OCI-LY1 (cell line): ENCODE measurements around the gene MGAT4C.

ENCODE experiments used
- H2AFZ ChIP-seq: fragments of 200-600 bp; sonication (generic), shearing (Covaris generic); 2 replicates; pipeline ENCODE4 v1.6.0; 2014; ENCODE audit warnings: antibody characterized with exemption, mild to moderate bottlenecking, low read length
- H3F3A ChIP-seq: fragments of 200-600 bp; sonication (generic), shearing (Covaris generic); 2 replicates; pipeline ENCODE4 v1.6.0; 2014; ENCODE audit warnings: mild to moderate bottlenecking, antibody characterized with exemption, low read length, moderate library complexity; ENCODE audit not compliant: insufficient read depth
- H3K27ac ChIP-seq: fragments of 200-600 bp; sonication (generic); 2 replicates; pipeline ENCODE4 v1.5.1; 2014; ENCODE audit warnings: low read length, mixed run types, mild to moderate bottlenecking, low read depth; ENCODE audit not compliant: poor library complexity, severe bottlenecking
- H3K27me3 ChIP-seq: fragments of 200-600 bp; sonication (generic); 2 replicates; pipeline ENCODE4 v1.6.0; 2014; ENCODE audit warnings: antibody characterized with exemption, mild to moderate bottlenecking, low read length, moderate library complexity; ENCODE audit not compliant: insufficient read depth
- H3K36me3 ChIP-seq: fragments of 200-600 bp; sonication (generic); 2 replicates; pipeline ENCODE4 v1.6.1; 2014; ENCODE audit warnings: mild to moderate bottlenecking, antibody characterized with exemption, low read length, moderate library complexity, mixed read lengths; ENCODE audit not compliant: insufficient read depth
- H3K4me1 ChIP-seq: fragments of 200-600 bp; sonication (generic); 2 replicates; pipeline ENCODE4 v1.5.1; 2014; ENCODE audit warnings: mild to moderate bottlenecking, low read length, moderate library complexity; ENCODE audit not compliant: insufficient read depth, severe bottlenecking
- H3K4me2 ChIP-seq: fragments of 200-600 bp; sonication (generic), shearing (Covaris generic); 2 replicates; pipeline ENCODE4 v1.6.1; 2014; ENCODE audit warnings: low read length
- H3K4me3 ChIP-seq: fragments of 200-600 bp; sonication (generic); 2 replicates; pipeline ENCODE4 v1.5.1; 2014; ENCODE audit warnings: low read length, low read depth, mild to moderate bottlenecking, mixed read lengths; ENCODE audit not compliant: poor library complexity, severe bottlenecking
- H3K79me2 ChIP-seq: fragments of 200-600 bp; shearing (Covaris generic); 2 replicates; pipeline ENCODE4 v1.6.1; 2016; ENCODE audit warnings: mixed run types, low read length, mixed read lengths; ENCODE audit not compliant: insufficient read depth
- H3K9ac ChIP-seq: fragments of 200-600 bp; sonication (generic), shearing (Covaris generic); 2 replicates; pipeline ENCODE4 v1.6.1; 2014; ENCODE audit warnings: mild to moderate bottlenecking, low read length, mixed read lengths
- H3K9me2 ChIP-seq: fragments of 200-600 bp; sonication (generic), shearing (Covaris generic); 2 replicates; pipeline ENCODE4 v1.6.1; 2014; ENCODE audit warnings: low read depth, mild to moderate bottlenecking, low read length, mixed read lengths
- H3K9me3 ChIP-seq: fragments of 200-600 bp; shearing (Covaris generic); 2 replicates; pipeline ENCODE4 v1.6.1; 2014; ENCODE audit warnings: low read length, mixed read lengths
- H4K20me1 ChIP-seq: fragments of 200-600 bp; sonication (generic), shearing (Covaris generic); 2 replicates; pipeline ENCODE4 v1.6.0; 2016; ENCODE audit warnings: mild to moderate bottlenecking, low read length; ENCODE audit not compliant: insufficient read depth
- CTCF ChIP-seq: fragments of 200-600 bp; sonication (generic), shearing (Covaris generic); IDR thresholded peaks from 2 replicates; pipeline ENCODE4 v1.5.1; 2017; ENCODE audit warnings: mild to moderate bottlenecking, antibody characterized with exemption, low read length, moderate library complexity, mixed read lengths
- EZH2 ChIP-seq: fragments of 200-600 bp; sonication (generic), shearing (Covaris generic); IDR thresholded peaks from 2 replicates; pipeline ENCODE4 v1.8.0; 2017; ENCODE audit warnings: borderline replicate concordance, mixed run types, mild to moderate bottlenecking, antibody characterized with exemption, low read length, moderate library complexity, mixed read lengths

Gene MGAT4C

GRCh38 chr12:86261142-86261541 lies 5.0 kb upstream of the MGAT4C start:
- no peak overlapping the region for H3K9ac ChIP-seq
- H3K9me3 ChIP-seq: no peaks in the 10 kb centered on the region
- no peak overlapping the region for H3K4me3 ChIP-seq
- no peaks in the 10 kb centered on the region for H4K20me1 ChIP-seq
- H3F3A ChIP-seq: no peaks in the 10 kb centered on the region
- H3K27ac ChIP-seq: no peak overlapping the region
- no peaks in the 10 kb centered on the region for H3K36me3 ChIP-seq
- no peak overlapping the region for H2AFZ ChIP-seq
- H3K79me2 ChIP-seq: no peaks in the 10 kb centered on the region
- no peaks in the 10 kb centered on the region for H3K4me1 ChIP-seq
- H3K4me2 ChIP-seq: no peak overlapping the region
- TF ChIP-seq EZH2 (no peak), CTCF (no peak)
- no peaks in the 10 kb centered on the region for H3K27me3 ChIP-seq
- H3K9me2 ChIP-seq: no peaks in the 10 kb centered on the region

GRCh38 chr12:86260183-86260582 lies 4.0 kb upstream of the MGAT4C start:
- Histone ChIP-seq H3K27me3 (no peaks in the 10 kb centered on the region), H3K9me3 (no peaks in the 10 kb centered on the region), H4K20me1 (no peaks in the 10 kb centered on the region), H3K9ac (no peak overlapping the region), H3K36me3 (no peaks in the 10 kb centered on the region), H3K27ac (no peak overlapping the region), H3K4me1 (no peaks in the 10 kb centered on the region), H3F3A (no peaks in the 10 kb centered on the region), H3K79me2 (no peaks in the 10 kb centered on the region), H3K9me2 (no peaks in the 10 kb centered on the region), H2AFZ (no peak overlapping the region), H3K4me2 (no peak overlapping the region), H3K4me3 (no peak overlapping the region)
- no peak for TF ChIP-seq EZH2
- TF ChIP-seq CTCF: no peak

GRCh38 chr12:86257134-86257533 lies 943 bp upstream of the MGAT4C start:
- Histone ChIP-seq H3K27ac (no peak overlapping the region), H3K9me2 (no peaks in the 10 kb centered on the region), H3K27me3 (no peaks in the 10 kb centered on the region), H3K79me2 (no peaks in the 10 kb centered on the region), H2AFZ (no peak overlapping the region), H4K20me1 (no peaks in the 10 kb centered on the region), H3K4me2 (no peak overlapping the region), H3F3A (no peaks in the 10 kb centered on the region), H3K36me3 (no peaks in the 10 kb centered on the region), H3K4me1 (no peaks in the 10 kb centered on the region), H3K4me3 (no peak overlapping the region), H3K9me3 (no peaks in the 10 kb centered on the region), H3K9ac (no peak overlapping the region)
- no peak for TF ChIP-seq CTCF
- TF ChIP-seq EZH2: no peak
